Lung (tissue), 12 donors: Measurements from ENCODE around the gene GRIP2. TPM values are rescaled to one million over a fixed set of nuclear protein-coding genes. Genes with fewer than 3 reads are reported as not detected.

ENCODE experiments used
- ATAC-seq: fragments of 200-7000 bp; cut with Tn5 transposase; one replicate; pipeline ENCODE4 v1.9.1; 2020; ENCODE audit warnings: moderate number of reproducible peaks; ENCODE audit not compliant: insufficient read depth, low FRiP score
- DNase-seq, 3 donors: peaks; one replicate each; pipeline ENCODE4 v3.0.0-alpha.2; 2013 to 2017
- H3K27ac ChIP-seq, 2 donors: one replicate each; pipeline ENCODE4 v1.5.1; 2013; ENCODE audit warnings: mild to moderate bottlenecking in 2 of 2, moderate library complexity in 2 of 2, control low read depth in 1 of 2, inconsistent platforms in 1 of 2, low read depth in 1 of 2, low read length in 1 of 2
- H3K27me3 ChIP-seq, 3 donors: one replicate each; pipeline ENCODE4 v1.5.1; 2013; ENCODE audit warnings: low read length in 2 of 3; ENCODE audit not compliant: control insufficient read depth in 3 of 3, insufficient read depth in 3 of 3
- H3K36me3 ChIP-seq, 4 donors: one replicate each; pipeline ENCODE4 v1.5.1; 2013; ENCODE audit warnings: low read length in 4 of 4, mild to moderate bottlenecking in 1 of 4, moderate library complexity in 1 of 4; ENCODE audit not compliant: control insufficient read depth in 4 of 4, insufficient read depth in 4 of 4
- H3K4me1 ChIP-seq, 5 donors: one replicate each; pipeline ENCODE4 v1.5.1; 2013; ENCODE audit warnings: low read length in 5 of 5, mild to moderate bottlenecking in 2 of 5, moderate library complexity in 1 of 5; ENCODE audit not compliant: control insufficient read depth in 5 of 5, insufficient read depth in 5 of 5
- H3K4me3 ChIP-seq: one replicate; pipeline ENCODE4 v1.5.1; 2013; ENCODE audit warnings: mild to moderate bottlenecking, control low read depth, moderate library complexity
- H3K9ac ChIP-seq, 2 donors: one replicate each; pipeline ENCODE4 v1.5.1; 2013; ENCODE audit warnings: low read length in 2 of 2, control low read depth in 1 of 2; ENCODE audit not compliant: insufficient read depth in 1 of 2
- H3K9me3 ChIP-seq, 4 donors: one replicate each; pipeline ENCODE4 v1.5.1; 2013; ENCODE audit warnings: low read length in 3 of 4, mild to moderate bottlenecking in 1 of 4, moderate library complexity in 1 of 4; ENCODE audit not compliant: control insufficient read depth in 4 of 4, insufficient read depth in 3 of 4
- CTCF ChIP-seq: IDR thresholded peaks from 2 replicates; pipeline ENCODE4 v1.5.1; 2012; ENCODE audit warnings: mild to moderate bottlenecking; ENCODE audit errors: control extremely low read depth, extremely low read depth
- WGBS, 2 donors: extraction: QIAGEN DNeasy Blood & Tissue Kit; methylation state at CpG; one replicate each; pipeline ENCODE4 v1.1.7; 2013; 5-methylcytosine and 5-hydroxymethylcytosine counted together
- polyA plus RNA-seq, 2 donors: library from polyadenylated mRNA; stranded (reverse); fragments of 200-250 nt; gene quantifications; one replicate each; pipeline ENCODE4 v1.2.1, GENCODE V29; 2013
- total RNA-seq, 2 donors: library from RNA; depleted of rRNA in 1 of 2; stranded (reverse); fragments of >200 nt in 1 of 2; gene quantifications; one replicate each; pipeline ENCODE4 v1.2.1, GENCODE V29; 2014 to 2021
- donor health status: control.
- donor health status: control.
- donor health status: Bipolar disorder and iron deficiency.
- donor health status: healthy.
- donor health status: DM: yes; HTN: yes; CAD: no.

GRIP2 gene
- total and polyA plus RNA-seq, 4 donors: 0.05 to 1.2 (median 0.64) TPM

- DNase-seq (no peak), ATAC-seq (no peak)
- Histone ChIP-seq H3K9ac (no peak overlapping the region), H3K27ac (no peak overlapping the region), H3K36me3 (no peaks in the 10 kb centered on the region), H3K9me3 (no peaks in the 10 kb centered on the region), H3K4me3 (no peak overlapping the region), H3K27me3 (no peaks in the 10 kb centered on the region), H3K4me1 (no peaks in the 10 kb centered on the region)
- TF ChIP-seq CTCF: no peak
- 95 to 97% methylated on average over 10 of the region's 10 CpGs for WGBS, 2 donors
These were observed 30.4 kb downstream of the GRIP2 start for GRCh38 chr3:14509796-14510100.

GRCh38 chr3:14508966-14509795, 31.0 kb downstream of the GRIP2 start:
- no peak overlapping the region for H3K9ac ChIP-seq
- peak; percentile 47 for TF ChIP-seq CTCF
- no peaks in the 10 kb centered on the region for H3K9me3 ChIP-seq
- peak; percentile 34 to 59 (median 41) for DNase-seq
- no peak overlapping the region for H3K4me3 ChIP-seq
- no peaks in the 10 kb centered on the region for H3K4me1 ChIP-seq
- H3K36me3 ChIP-seq: no peaks in the 10 kb centered on the region
- H3K27me3 ChIP-seq: no peaks in the 10 kb centered on the region
- no peak overlapping the region for H3K27ac ChIP-seq
- WGBS, 2 donors: 28% methylated on average over 22 of the region's 22 CpGs
- no peak for ATAC-seq

- Histone ChIP-seq H3K4me1 (no peaks in the 10 kb centered on the region), H3K4me3 (no peak overlapping the region), H3K9me3 (peaks cover 0 to under 1% (median 0%) of the 10 kb centered on the region in 4 donors), H3K27ac (no peak overlapping the region), H3K36me3 (no peaks in the 10 kb centered on the region), H3K27me3 (no peaks in the 10 kb centered on the region), H3K9ac (no peak overlapping the region)
- no peak for TF ChIP-seq CTCF
- no peak for DNase-seq
- ATAC-seq: no peak
- 46 to 47% methylated on average over 3 of the region's 3 CpGs for WGBS, 2 donors
These were observed 31.7 kb downstream of the GRIP2 start for GRCh38 chr3:14508505-14508819.
